ENCODE results near the gene CCDC32.

GRCh38 chr15:40510201-40510600 is 54.6 kb downstream of the CCDC32 start:
- TF ChIP-seq EP300 (IDR thresholded peaks at IDR 0.05) (no peak), EHMT2 (IDR thresholded peaks at IDR 0.05; ENCODE audit: low read depth) (no peak), CTCF (IDR thresholded peaks at IDR 0.05) (no peak), BCL3 (IDR thresholded peaks at IDR 0.05) (no peak), BHLHE40 (IDR thresholded peaks at IDR 0.05; ENCODE audit: low read depth, low read length) (no peak), CBX8 (IDR thresholded peaks at IDR 0.05) (no peak), RAD21 (conservative IDR thresholded peaks at IDR 0.05 in 1 of 2, IDR thresholded peaks at IDR 0.05 in 1 of 2) (no peak), KDM1A (IDR thresholded peaks at IDR 0.05; ENCODE audit: low read depth) (no peak), ELK1 (IDR thresholded peaks at IDR 0.05; ENCODE audit: low read depth, low read length) (no peak), ZFP36 (IDR thresholded peaks at IDR 0.05; ENCODE audit: borderline replicate concordance, partially characterized antibody) (no peak)

Data from A549 (cell line).